COLO668 (cell line): ENCODE measurements around the gene SMARCA4.
"Not testable (repeated sequence)": the region's sequence is repeated elsewhere in the genome, so short reads cannot be mapped to it uniquely, and the experiment has no call there.

Experiments
- DNase-seq: peaks from one replicate; lab custom pipeline; 2025; ENCODE audit not compliant: unreplicated experiment; lab: John Stamatoyannopoulos, UW

The SMARCA4 gene

GRCh38 chr19:10928563-10929401 lies 32.0 kb upstream of the SMARCA4 start, which contains the start of the genes TIMM29 and YIPF2:
TIMM29 (plus strand) TSS chr19:10928811; CDS start chr19:10928823, 12 bp downstream.
YIPF2 (minus strand) TSS chr19:10928639; CDS start chr19:10928410, 229 bp downstream.
- peak; percentile 97 for DNase-seq

- DNase-seq, result peak; percentile 26
Measured at GRCh38 chr19:10929402-10929794, 31.4 kb upstream of the SMARCA4 start.

GRCh38 chr19:10935371-10936059 lies 25.3 kb upstream of the SMARCA4 start:
- no peak for DNase-seq

- DNase-seq, result peak; percentile 59
Measured at GRCh38 chr19:10936661-10937084, 24.2 kb upstream of the SMARCA4 start.

- DNase-seq, result not testable (repeated sequence)
Measured at GRCh38 chr19:10941649-10942048, 19.2 kb upstream of the SMARCA4 start.

GRCh38 chr19:10943412-10943811 lies 17.4 kb upstream of the SMARCA4 start:
- DNase-seq, result not testable (repeated sequence)

- no peak for DNase-seq
Measured at GRCh38 chr19:10945264-10945663, 15.6 kb upstream of the SMARCA4 start.

- no peak for DNase-seq
Measured at GRCh38 chr19:10946958-10947657, 13.7 kb upstream of the SMARCA4 start.

GRCh38 chr19:10952809-10953208 lies 8.0 kb upstream of the SMARCA4 start:
- peak; percentile 49 for DNase-seq

GRCh38 chr19:10959277-10959968 lies 1.4 kb upstream of the SMARCA4 start:
- DNase-seq, result not testable (repeated sequence)

- peak; percentile 87 for DNase-seq
Measured at GRCh38 chr19:10961073-10961860, 437 bp downstream of the SMARCA4 start.

- no peak for DNase-seq
Measured at GRCh38 chr19:10962863-10963262, 2.0 kb downstream of the SMARCA4 start.

GRCh38 chr19:10963865-10964264 lies 3.0 kb downstream of the SMARCA4 start:
- DNase-seq, result no peak

- DNase-seq, result no peak
Measured at GRCh38 chr19:10964903-10965302, 4.1 kb downstream of the SMARCA4 start.

GRCh38 chr19:10965398-10965797 lies 4.6 kb downstream of the SMARCA4 start:
- DNase-seq, result no peak

GRCh38 chr19:10966809-10967208 lies 6.0 kb downstream of the SMARCA4 start:
- DNase-seq, result no peak

GRCh38 chr19:10968527-10969135 lies 7.8 kb downstream of the SMARCA4 start:
- peak; percentile 25 for DNase-seq

- DNase-seq, result no peak
Measured at GRCh38 chr19:10971107-10971726, 10.4 kb downstream of the SMARCA4 start.
